WTC11 (cell line): ENCODE measurements around the gene SLC7A14. TPM values are rescaled to one million over a fixed set of nuclear protein-coding genes. Genes with fewer than 3 reads are reported as not detected.

Experiments
- ATAC-seq: fragments of 200-7000 bp; cut with Tn5 transposase; 2 replicates; pipeline ENCODE4 v1.10.0; 2021; ENCODE audit warnings: mild to moderate bottlenecking, moderate library complexity
- CTCF ChIA-PET: fragments of 300-600 bp; sonication (Branson Sonifier 250); formaldehyde crosslinking; loops from one replicate; lab custom pipeline; 2021; ENCODE audit warnings: antibody characterized with exemption; lab: Charles Lee
- POLR2A ChIA-PET: fragments of 350-600 bp; sonication (Branson Sonifier 250); formaldehyde crosslinking; loops from one replicate; lab custom pipeline; 2021; ENCODE audit warnings: antibody characterized with exemption; lab: Charles Lee
- DNase-seq: peaks from one replicate; pipeline ENCODE4 v3.0.0; 2021; ENCODE audit warnings: low spot score
- H3K27ac Mint-ChIP-seq: 2 replicates; pipeline ENCODE4 v1.8.0; 2021; ENCODE audit warnings: mixed read lengths
- H3K27me3 Mint-ChIP-seq: 2 replicates; pipeline ENCODE4 v1.8.0; 2021; ENCODE audit warnings: low read depth, mild to moderate bottlenecking, moderate library complexity, mixed read lengths
- H3K36me3 Mint-ChIP-seq: 2 replicates; pipeline ENCODE4 v1.8.0; 2021; ENCODE audit warnings: mixed read lengths
- H3K4me1 Mint-ChIP-seq: 2 replicates; pipeline ENCODE4 v1.8.0; 2022; ENCODE audit warnings: mixed read lengths
- H3K4me3 Mint-ChIP-seq: 2 replicates; pipeline ENCODE4 v1.8.0; 2021; ENCODE audit warnings: mild to moderate bottlenecking, moderate library complexity, mixed read lengths
- H3K9me3 Mint-ChIP-seq: 2 replicates; pipeline ENCODE4 v1.8.0; 2021; ENCODE audit warnings: mixed read lengths
- CREM ChIP-seq: sonication (generic); formaldehyde crosslinking; IDR thresholded peaks from 2 replicates; pipeline ENCODE4 v1.8.1; 2022; ENCODE audit warnings: mild to moderate bottlenecking, missing genetic modification reagents, moderate library complexity
- GABPB1 ChIP-seq: sonication (generic); formaldehyde crosslinking; IDR thresholded peaks from 2 replicates; pipeline ENCODE4 v1.8.1; 2023; ENCODE audit warnings: mild to moderate bottlenecking, missing genetic modification reagents
- HMGA2 ChIP-seq: fragments of 250-450 bp; sonication (Bioruptor Pico); IDR thresholded peaks from 2 replicates; pipeline ENCODE4 v1.4.0; 2021; ENCODE audit warnings: mild to moderate bottlenecking, moderate library complexity
- IRF2 ChIP-seq: sonication (generic); formaldehyde crosslinking; IDR thresholded peaks from 2 replicates; pipeline ENCODE4 v1.8.0; 2022; ENCODE audit warnings: low read depth, missing genetic modification reagents, borderline replicate concordance
- JUN ChIP-seq: sonication (generic); formaldehyde crosslinking; IDR thresholded peaks from 2 replicates; pipeline ENCODE4 v1.8.0; 2023; ENCODE audit warnings: mild to moderate bottlenecking, missing genetic modification reagents
- NFATC4 ChIP-seq: fragments of 250-450 bp; sonication (Bioruptor Pico); IDR thresholded peaks from 2 replicates; pipeline ENCODE4 v1.9.0; 2021; ENCODE audit warnings: mild to moderate bottlenecking
- RELA ChIP-seq: sonication (generic); formaldehyde crosslinking; IDR thresholded peaks from 2 replicates; pipeline ENCODE4 v1.8.1; 2022; ENCODE audit warnings: missing genetic modification reagents, mild to moderate bottlenecking, borderline replicate concordance
- ZNF219 ChIP-seq: sonication (generic); formaldehyde crosslinking; IDR thresholded peaks from 2 replicates; pipeline ENCODE4 v1.8.0; 2023; ENCODE audit warnings: missing genetic modification reagents, mild to moderate bottlenecking, borderline replicate concordance
- ZNF416 ChIP-seq: fragments of 250-450 bp; sonication (Bioruptor Pico); IDR thresholded peaks from 2 replicates; pipeline ENCODE4 v1.9.0; 2021; ENCODE audit warnings: mild to moderate bottlenecking, inconsistent platforms
- total RNA-seq: library from RNA; stranded (reverse); gene quantifications from 3 replicates; pipeline ENCODE4 v1.2.3, GENCODE V29; 2021
- TF ChIP-seq, protein P1 (sequence below): sonication (generic); formaldehyde crosslinking; IDR thresholded peaks from 2 replicates; pipeline ENCODE4 v1.8.0; 2023; ENCODE audit warnings: mild to moderate bottlenecking, missing genetic modification reagents
- TF ChIP-seq, protein P2 (sequence below): sonication (generic); formaldehyde crosslinking; IDR thresholded peaks from 2 replicates; pipeline ENCODE4 v1.8.1; 2023; ENCODE audit warnings: mild to moderate bottlenecking, missing genetic modification reagents, borderline replicate concordance
- TF ChIP-seq, protein P3 (sequence below): sonication (generic); formaldehyde crosslinking; IDR thresholded peaks from 2 replicates; pipeline ENCODE4 v1.8.1; 2022; ENCODE audit warnings: missing genetic modification reagents, borderline replicate concordance
- TF ChIP-seq, protein P4 (sequence below): sonication (generic); formaldehyde crosslinking; IDR thresholded peaks from 2 replicates; pipeline ENCODE4 v1.8.0; 2022; ENCODE audit warnings: mild to moderate bottlenecking, missing genetic modification reagents
- TF ChIP-seq, protein P5 (sequence below): sonication (generic); formaldehyde crosslinking; IDR thresholded peaks from 2 replicates; pipeline ENCODE4 v1.8.1; 2022; ENCODE audit warnings: mild to moderate bottlenecking, moderate library complexity, missing genetic modification reagents
- TF ChIP-seq, protein P6 (sequence below): sonication (generic); formaldehyde crosslinking; IDR thresholded peaks from 2 replicates; pipeline ENCODE4 v1.8.1; 2023; ENCODE audit warnings: mild to moderate bottlenecking, missing genetic modification reagents, moderate library complexity

SLC7A14 gene
- total RNA-seq, 1 experiment from 2014 or later: 0.68 TPM

DNA sequence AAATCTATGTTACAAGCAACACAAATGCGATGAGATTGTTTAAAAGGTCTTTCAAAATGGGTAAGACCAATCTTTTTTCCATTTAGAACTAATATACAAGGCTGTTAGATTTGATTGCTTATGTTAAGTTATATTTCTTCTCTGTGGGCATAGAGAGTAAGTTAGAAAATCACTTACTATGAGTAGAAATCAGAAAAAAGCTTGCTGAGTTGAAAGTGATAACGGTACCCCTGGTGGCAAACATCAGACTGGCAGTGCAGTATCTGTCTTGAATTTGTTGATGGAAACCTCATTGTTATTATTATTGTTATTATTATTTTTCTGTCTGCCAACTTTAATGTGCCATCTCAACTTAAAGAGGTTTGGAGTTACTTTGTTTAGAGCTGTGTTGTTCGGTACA is 154.8 kb downstream of the SLC7A14 start:
- H3K4me1 Mint-ChIP-seq: peaks cover 8% of the 10 kb centered on the region
- ATAC-seq (no peak), DNase-seq (no peak)
- TF ChIP-seq RELA: no peak
- no peak for TF ChIP-seq HMGA2 (CRISPR knock-in tag)
- TF ChIP-seq CREM: no peak
- TF ChIP-seq, protein P1, sequence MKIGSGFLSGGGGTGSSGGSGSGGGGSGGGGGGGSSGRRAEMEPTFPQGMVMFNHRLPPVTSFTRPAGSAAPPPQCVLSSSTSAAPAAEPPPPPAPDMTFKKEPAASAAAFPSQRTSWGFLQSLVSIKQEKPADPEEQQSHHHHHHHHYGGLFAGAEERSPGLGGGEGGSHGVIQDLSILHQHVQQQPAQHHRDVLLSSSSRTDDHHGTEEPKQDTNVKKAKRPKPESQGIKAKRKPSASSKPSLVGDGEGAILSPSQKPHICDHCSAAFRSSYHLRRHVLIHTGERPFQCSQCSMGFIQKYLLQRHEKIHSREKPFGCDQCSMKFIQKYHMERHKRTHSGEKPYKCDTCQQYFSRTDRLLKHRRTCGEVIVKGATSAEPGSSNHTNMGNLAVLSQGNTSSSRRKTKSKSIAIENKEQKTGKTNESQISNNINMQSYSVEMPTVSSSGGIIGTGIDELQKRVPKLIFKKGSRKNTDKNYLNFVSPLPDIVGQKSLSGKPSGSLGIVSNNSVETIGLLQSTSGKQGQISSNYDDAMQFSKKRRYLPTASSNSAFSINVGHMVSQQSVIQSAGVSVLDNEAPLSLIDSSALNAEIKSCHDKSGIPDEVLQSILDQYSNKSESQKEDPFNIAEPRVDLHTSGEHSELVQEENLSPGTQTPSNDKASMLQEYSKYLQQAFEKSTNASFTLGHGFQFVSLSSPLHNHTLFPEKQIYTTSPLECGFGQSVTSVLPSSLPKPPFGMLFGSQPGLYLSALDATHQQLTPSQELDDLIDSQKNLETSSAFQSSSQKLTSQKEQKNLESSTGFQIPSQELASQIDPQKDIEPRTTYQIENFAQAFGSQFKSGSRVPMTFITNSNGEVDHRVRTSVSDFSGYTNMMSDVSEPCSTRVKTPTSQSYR (CRISPR knock-in tag): no peak
- TF ChIP-seq, protein P2, sequence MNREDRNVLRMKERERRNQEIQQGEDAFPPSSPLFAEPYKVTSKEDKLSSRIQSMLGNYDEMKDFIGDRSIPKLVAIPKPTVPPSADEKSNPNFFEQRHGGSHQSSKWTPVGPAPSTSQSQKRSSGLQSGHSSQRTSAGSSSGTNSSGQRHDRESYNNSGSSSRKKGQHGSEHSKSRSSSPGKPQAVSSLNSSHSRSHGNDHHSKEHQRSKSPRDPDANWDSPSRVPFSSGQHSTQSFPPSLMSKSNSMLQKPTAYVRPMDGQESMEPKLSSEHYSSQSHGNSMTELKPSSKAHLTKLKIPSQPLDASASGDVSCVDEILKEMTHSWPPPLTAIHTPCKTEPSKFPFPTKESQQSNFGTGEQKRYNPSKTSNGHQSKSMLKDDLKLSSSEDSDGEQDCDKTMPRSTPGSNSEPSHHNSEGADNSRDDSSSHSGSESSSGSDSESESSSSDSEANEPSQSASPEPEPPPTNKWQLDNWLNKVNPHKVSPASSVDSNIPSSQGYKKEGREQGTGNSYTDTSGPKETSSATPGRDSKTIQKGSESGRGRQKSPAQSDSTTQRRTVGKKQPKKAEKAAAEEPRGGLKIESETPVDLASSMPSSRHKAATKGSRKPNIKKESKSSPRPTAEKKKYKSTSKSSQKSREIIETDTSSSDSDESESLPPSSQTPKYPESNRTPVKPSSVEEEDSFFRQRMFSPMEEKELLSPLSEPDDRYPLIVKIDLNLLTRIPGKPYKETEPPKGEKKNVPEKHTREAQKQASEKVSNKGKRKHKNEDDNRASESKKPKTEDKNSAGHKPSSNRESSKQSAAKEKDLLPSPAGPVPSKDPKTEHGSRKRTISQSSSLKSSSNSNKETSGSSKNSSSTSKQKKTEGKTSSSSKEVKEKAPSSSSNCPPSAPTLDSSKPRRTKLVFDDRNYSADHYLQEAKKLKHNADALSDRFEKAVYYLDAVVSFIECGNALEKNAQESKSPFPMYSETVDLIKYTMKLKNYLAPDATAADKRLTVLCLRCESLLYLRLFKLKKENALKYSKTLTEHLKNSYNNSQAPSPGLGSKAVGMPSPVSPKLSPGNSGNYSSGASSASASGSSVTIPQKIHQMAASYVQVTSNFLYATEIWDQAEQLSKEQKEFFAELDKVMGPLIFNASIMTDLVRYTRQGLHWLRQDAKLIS (CRISPR knock-in tag): no peak
- TF ChIP-seq GABPB1 (CRISPR knock-in tag): no peak
- TF ChIP-seq JUN (CRISPR knock-in tag): no peak
- TF ChIP-seq, protein P3, sequence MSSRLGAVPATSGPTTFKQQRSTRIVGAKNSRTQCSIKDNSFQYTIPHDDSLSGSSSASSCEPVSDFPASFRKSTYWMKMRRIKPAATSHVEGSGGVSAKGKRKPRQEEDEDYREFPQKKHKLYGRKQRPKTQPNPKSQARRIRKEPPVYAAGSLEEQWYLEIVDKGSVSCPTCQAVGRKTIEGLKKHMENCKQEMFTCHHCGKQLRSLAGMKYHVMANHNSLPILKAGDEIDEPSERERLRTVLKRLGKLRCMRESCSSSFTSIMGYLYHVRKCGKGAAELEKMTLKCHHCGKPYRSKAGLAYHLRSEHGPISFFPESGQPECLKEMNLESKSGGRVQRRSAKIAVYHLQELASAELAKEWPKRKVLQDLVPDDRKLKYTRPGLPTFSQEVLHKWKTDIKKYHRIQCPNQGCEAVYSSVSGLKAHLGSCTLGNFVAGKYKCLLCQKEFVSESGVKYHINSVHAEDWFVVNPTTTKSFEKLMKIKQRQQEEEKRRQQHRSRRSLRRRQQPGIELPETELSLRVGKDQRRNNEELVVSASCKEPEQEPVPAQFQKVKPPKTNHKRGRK (CRISPR knock-in tag): no peak
- TF ChIP-seq ZNF219: no peak
- H3K27me3 Mint-ChIP-seq: no peaks in the 10 kb centered on the region
- H3K9me3 Mint-ChIP-seq: no peaks in the 10 kb centered on the region
- no peak overlapping the region for H3K4me3 Mint-ChIP-seq
- CTCF ChIA-PET: interaction anchor here (0.8 to 4.0 kb wide), 6 partner anchors 12 to 381 kb away, joined by 3 to 14 read pairs (median 4); no protein-coding TSS in a partner anchor
- POLR2A ChIA-PET: no interaction called here
- peaks cover under 1% of the 10 kb centered on the region; the same call in 1 of the 2 replicates for H3K36me3 Mint-ChIP-seq
- no peak overlapping the region for H3K27ac Mint-ChIP-seq

DNA sequence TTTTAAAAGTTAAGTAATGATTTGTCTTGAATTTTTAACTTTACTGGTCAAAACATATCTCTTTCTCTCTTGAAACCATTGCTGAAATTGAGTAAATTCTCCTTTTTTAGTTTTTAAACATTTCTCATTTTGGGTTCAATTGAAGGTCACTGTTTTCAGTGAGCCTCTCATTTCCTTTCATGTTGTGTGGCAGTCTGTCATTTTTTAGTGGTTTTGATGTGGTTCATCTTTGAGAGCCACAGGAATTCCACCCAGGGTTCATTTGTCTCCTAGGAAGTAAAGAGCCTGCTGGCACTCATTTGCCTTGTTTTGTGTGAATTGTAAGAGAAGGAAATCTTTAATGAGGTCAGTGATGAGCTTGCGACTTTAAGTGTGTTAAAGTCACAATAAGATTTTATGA is 156.8 kb downstream of the SLC7A14 start:
- no peak overlapping the region for H3K4me3 Mint-ChIP-seq
- no peaks in the 10 kb centered on the region for H3K9me3 Mint-ChIP-seq
- ChIA-PET POLR2A (no interaction called here), CTCF (interaction anchor here (1.0 to 1.1 kb wide), 2 partner anchors 15 to 67 kb away, joined by 3 to 7 read pairs; no protein-coding TSS in a partner anchor)
- TF ChIP-seq, protein P4, sequence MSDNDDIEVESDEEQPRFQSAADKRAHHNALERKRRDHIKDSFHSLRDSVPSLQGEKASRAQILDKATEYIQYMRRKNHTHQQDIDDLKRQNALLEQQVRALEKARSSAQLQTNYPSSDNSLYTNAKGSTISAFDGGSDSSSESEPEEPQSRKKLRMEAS (CRISPR knock-in tag): no peak
- no peak for TF ChIP-seq ZNF416 (CRISPR knock-in tag)
- TF ChIP-seq, protein P5, sequence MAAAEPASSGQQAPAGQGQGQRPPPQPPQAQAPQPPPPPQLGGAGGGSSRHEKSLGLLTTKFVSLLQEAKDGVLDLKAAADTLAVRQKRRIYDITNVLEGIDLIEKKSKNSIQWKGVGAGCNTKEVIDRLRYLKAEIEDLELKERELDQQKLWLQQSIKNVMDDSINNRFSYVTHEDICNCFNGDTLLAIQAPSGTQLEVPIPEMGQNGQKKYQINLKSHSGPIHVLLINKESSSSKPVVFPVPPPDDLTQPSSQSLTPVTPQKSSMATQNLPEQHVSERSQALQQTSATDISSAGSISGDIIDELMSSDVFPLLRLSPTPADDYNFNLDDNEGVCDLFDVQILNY (CRISPR knock-in tag): no peak
- TF ChIP-seq, protein P6, sequence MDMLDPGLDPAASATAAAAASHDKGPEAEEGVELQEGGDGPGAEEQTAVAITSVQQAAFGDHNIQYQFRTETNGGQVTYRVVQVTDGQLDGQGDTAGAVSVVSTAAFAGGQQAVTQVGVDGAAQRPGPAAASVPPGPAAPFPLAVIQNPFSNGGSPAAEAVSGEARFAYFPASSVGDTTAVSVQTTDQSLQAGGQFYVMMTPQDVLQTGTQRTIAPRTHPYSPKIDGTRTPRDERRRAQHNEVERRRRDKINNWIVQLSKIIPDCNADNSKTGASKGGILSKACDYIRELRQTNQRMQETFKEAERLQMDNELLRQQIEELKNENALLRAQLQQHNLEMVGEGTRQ (CRISPR knock-in tag): no peak
- no peak for TF ChIP-seq CREM
- no peak for TF ChIP-seq RELA
- no peak for TF ChIP-seq NFATC4 (CRISPR knock-in tag)
- no peak for TF ChIP-seq IRF2 (CRISPR knock-in tag)
- no peak for DNase-seq
- no peaks in the 10 kb centered on the region for H3K27me3 Mint-ChIP-seq
- H3K27ac Mint-ChIP-seq: no peak overlapping the region
- H3K36me3 Mint-ChIP-seq: peaks cover 5% of the 10 kb centered on the region
- H3K4me1 Mint-ChIP-seq: peaks cover 19% of the 10 kb centered on the region
- ATAC-seq: no peak
